Memory B cell (primary cell): ENCODE results near the gene TMED8.
A peak's percentile ranks its signal among the peaks of the same experiment; 100 is the strongest.

Experiments
- ATAC-seq: fragments of 150-1000 bp; cut with Tn5 transposase; 2 replicates; pipeline ENCODE4 v1.10.0; 2021; ENCODE audit warnings: low read depth, mild to moderate bottlenecking, moderate library complexity
- DNase-seq, 2 donors: peaks; one replicate each; pipeline ENCODE4 v3.0.0; 2022; ENCODE audit warnings: low spot score in 2 of 2
- H3K27ac Mint-ChIP-seq: one replicate; pipeline ENCODE4 v1.8.0; 2022; ENCODE audit warnings: mild to moderate bottlenecking, moderate library complexity, mixed read lengths
- H3K27me3 Mint-ChIP-seq: one replicate; pipeline ENCODE4 v1.8.0; 2022; ENCODE audit warnings: mixed read lengths
- H3K36me3 Mint-ChIP-seq: one replicate; pipeline ENCODE4 v1.8.0; 2022; ENCODE audit warnings: mild to moderate bottlenecking, mixed read lengths
- H3K4me1 Mint-ChIP-seq: one replicate; pipeline ENCODE4 v1.8.0; 2022; ENCODE audit warnings: mixed read lengths
- H3K4me3 Mint-ChIP-seq: one replicate; pipeline ENCODE4 v1.8.0; 2022; ENCODE audit warnings: mild to moderate bottlenecking, moderate library complexity, mixed read lengths
- H3K9me3 Mint-ChIP-seq: one replicate; pipeline ENCODE4 v1.8.0; 2022; ENCODE audit warnings: mixed read lengths

Gene TMED8

DNA sequence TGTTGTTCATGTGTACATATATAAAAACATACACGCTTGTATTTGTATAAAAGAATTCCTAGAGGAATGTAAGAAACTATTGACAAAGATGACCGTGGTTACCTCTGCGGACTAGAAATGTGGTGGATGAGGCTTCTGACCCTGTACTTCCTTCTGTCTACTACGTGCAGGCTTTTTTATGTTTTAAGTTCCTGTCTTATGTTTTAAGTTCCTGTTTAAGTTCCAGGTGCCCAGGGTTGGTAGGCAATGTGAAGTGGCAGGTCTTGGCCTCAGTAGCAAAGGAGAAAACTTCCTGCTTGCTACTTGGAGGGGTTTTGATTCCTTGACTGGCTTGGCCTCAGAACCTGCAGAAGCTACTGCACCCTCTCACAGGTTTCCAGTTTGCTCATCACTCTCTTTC is 67.8 kb downstream of the TMED8 start:
- DNase-seq: no peak
- ATAC-seq: peak; percentile 62
- Mint-ChIP-seq H3K4me1 (peaks cover 3% of the 10 kb centered on the region), H3K9me3 (no peaks in the 10 kb centered on the region), H3K27ac (no peak overlapping the region), H3K27me3 (no peaks in the 10 kb centered on the region), H3K36me3 (peaks cover 9% of the 10 kb centered on the region), H3K4me3 (no peak overlapping the region)

GRCh38 chr14:77306851-77307496 is 69.9 kb downstream of the TMED8 start:
- Mint-ChIP-seq H3K9me3 (no peaks in the 10 kb centered on the region), H3K4me3 (no peak overlapping the region)
- no peak for ATAC-seq

DNA sequence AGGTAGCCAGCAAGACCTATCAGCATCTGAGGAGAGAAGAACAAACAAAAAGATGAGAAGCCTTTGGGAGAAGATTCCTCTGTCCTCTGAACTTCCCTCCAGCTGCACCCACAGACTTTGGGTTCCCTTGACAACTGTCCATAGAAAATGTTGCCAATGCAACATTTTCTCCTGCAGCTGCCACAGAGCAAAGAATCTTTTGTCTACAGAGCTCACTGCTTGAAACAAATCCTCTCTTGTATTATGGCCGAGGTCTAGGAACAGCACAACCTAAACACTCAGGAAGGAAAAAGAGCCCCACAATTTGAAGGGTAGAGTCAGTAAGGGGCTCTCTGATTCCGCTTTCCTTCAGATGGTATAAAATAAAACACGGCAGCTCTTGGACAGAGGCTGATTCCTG is 70.5 kb downstream of the TMED8 start:
- DNase-seq (no peak), ATAC-seq (no peak)
- no peaks in the 10 kb centered on the region for H3K9me3 Mint-ChIP-seq
- H3K27me3 Mint-ChIP-seq: no peaks in the 10 kb centered on the region
- H3K4me1 Mint-ChIP-seq: peaks cover 3% of the 10 kb centered on the region
- peak overlapping the region; percentile 26 for H3K27ac Mint-ChIP-seq
- peaks cover 14% of the 10 kb centered on the region for H3K36me3 Mint-ChIP-seq
- no peak overlapping the region for H3K4me3 Mint-ChIP-seq

More at GRCh38 chr14:77306851-77307496, 69.9 kb downstream of the TMED8 start:
- peaks cover 14% of the 10 kb centered on the region for H3K36me3 Mint-ChIP-seq
- no peak for DNase-seq
- H3K27me3 Mint-ChIP-seq: no peaks in the 10 kb centered on the region
- peak overlapping the region; percentile 26 for H3K27ac Mint-ChIP-seq
- H3K4me1 Mint-ChIP-seq: peaks cover 3% of the 10 kb centered on the region

DNA sequence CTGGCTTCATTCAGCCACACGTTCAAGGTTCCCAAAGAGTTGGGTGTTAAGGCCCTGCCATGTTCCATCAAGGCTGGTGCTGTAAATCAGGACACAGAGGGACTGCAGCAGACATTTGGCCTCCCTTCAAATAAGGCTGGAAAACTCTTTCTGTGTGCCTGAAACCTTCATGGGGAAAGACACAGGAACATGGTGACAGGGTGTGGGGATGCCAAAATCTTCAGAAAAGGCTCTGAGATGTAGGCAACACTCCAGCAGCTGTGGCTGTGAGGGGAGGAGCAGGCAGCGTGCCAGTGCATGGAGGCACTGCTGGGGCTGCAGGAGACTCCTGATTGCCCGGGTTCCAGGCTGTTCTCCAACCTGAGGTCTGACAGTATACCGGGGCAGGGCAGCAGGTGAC is 71.2 kb downstream of the TMED8 start:
- Mint-ChIP-seq H3K4me1 (peaks cover 3% of the 10 kb centered on the region), H3K27me3 (no peaks in the 10 kb centered on the region), H3K9me3 (no peaks in the 10 kb centered on the region), H3K27ac (no peak overlapping the region), H3K4me3 (no peak overlapping the region), H3K36me3 (peaks cover 11% of the 10 kb centered on the region)
- ATAC-seq: no peak
- DNase-seq: no peak

- Mint-ChIP-seq H3K9me3 (no peaks in the 10 kb centered on the region), H3K4me3 (no peak overlapping the region), H3K27me3 (no peaks in the 10 kb centered on the region), H3K4me1 (no peaks in the 10 kb centered on the region), H3K36me3 (peaks cover 12% of the 10 kb centered on the region), H3K27ac (no peak overlapping the region)
- no peak for ATAC-seq
- DNase-seq: no peak
Measured at GRCh38 chr14:77303417-77304156, 73.3 kb downstream of the TMED8 start.

DNA sequence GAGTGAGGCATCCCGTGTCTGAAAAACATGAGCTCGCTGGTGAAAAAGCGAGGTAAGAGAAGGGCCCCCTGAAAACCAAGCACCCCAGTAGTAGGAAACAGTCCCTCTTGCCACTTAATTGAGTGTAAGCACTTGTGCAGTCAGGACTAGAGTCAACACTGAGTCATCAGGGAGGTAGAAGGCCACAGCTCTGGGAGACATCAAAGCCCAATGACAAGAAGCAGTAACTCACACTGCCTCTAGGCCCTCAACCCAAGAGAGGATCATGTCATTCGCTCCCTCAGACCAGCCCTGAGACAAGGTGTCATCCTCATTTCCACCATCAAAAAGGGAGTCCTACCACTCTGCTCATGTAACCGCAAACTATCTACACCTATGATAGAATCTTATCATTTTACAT is 74.0 kb downstream of the TMED8 start:
- no peak overlapping the region for H3K27ac Mint-ChIP-seq
- H3K4me1 Mint-ChIP-seq: no peaks in the 10 kb centered on the region
- H3K27me3 Mint-ChIP-seq: no peaks in the 10 kb centered on the region
- peaks cover 18% of the 10 kb centered on the region for H3K36me3 Mint-ChIP-seq
- DNase-seq (no peak), ATAC-seq (no peak)
- no peaks in the 10 kb centered on the region for H3K9me3 Mint-ChIP-seq
- no peak overlapping the region for H3K4me3 Mint-ChIP-seq

DNA sequence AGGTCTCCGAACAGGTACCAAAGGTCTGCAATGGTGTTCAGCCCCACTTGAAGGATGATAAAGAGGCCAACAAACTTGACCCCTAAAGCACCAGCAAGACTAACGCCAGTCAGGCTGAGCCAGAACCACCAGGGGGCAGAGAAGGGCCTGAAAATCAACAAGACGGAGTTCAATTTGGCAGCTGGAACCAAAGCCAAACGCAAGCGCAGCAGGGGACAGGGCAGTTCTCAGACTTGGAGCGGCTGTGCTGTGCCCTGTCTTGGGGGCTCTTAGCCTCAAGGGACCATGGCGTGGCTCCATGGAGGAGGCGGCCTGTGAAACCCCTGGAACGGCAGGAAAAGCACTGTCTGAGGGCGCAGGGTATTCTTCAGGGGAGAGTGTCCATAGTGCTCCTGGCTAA is 75.8 kb downstream of the TMED8 start:
- H3K27ac Mint-ChIP-seq: no peak overlapping the region
- no peak overlapping the region for H3K4me3 Mint-ChIP-seq
- H3K9me3 Mint-ChIP-seq: no peaks in the 10 kb centered on the region
- peaks cover 28% of the 10 kb centered on the region for H3K36me3 Mint-ChIP-seq
- no peaks in the 10 kb centered on the region for H3K4me1 Mint-ChIP-seq
- H3K27me3 Mint-ChIP-seq: no peaks in the 10 kb centered on the region
- DNase-seq: peak; percentile 47 to 67
- peak; percentile 66 for ATAC-seq

DNA sequence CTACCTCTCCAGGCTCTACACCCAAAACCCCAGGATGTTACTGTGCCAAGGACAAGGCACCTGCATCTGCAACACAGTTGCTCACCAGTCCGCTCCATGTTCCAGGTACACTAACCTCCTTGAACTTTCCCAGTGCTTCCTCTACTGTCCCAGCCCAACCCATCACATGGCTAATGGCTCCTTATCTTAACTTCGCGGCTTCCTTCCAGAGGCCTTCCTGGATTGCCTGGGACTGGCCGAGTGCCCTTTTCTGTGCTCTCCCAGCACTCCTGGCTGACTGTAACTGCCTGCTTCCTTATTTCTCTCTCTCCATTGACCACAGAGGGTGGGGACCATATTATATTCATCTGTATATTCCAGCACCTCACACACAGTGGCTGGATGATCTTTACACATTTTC is 77.1 kb downstream of the TMED8 start:
- no peak for DNase-seq
- no peak for ATAC-seq
- H3K9me3 Mint-ChIP-seq: no peaks in the 10 kb centered on the region
- H3K27me3 Mint-ChIP-seq: no peaks in the 10 kb centered on the region
- peaks cover 31% of the 10 kb centered on the region for H3K36me3 Mint-ChIP-seq
- H3K4me1 Mint-ChIP-seq: no peaks in the 10 kb centered on the region
- no peak overlapping the region for H3K27ac Mint-ChIP-seq
- H3K4me3 Mint-ChIP-seq: no peak overlapping the region

DNA sequence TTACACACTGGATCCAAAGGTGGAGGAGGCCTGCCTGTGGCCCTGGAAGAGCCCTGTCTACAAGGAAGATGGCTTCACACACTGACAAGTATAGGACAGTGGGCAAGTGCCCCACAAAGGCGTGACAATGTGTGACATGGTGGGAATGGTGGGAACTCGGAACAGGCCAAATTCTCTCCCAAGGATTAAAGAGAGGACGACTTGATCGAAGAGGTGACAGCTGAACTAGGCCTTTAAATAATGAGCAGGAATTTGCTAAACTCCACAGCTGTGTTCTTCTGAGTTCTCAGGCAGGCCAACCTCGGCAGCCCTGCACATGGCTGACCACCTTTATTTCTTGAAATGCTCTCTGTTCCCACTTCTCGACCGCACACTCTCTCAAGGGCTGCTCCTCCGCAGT is 80.0 kb downstream of the TMED8 start:
- ATAC-seq: no peak
- no peak overlapping the region for H3K4me3 Mint-ChIP-seq
- no peaks in the 10 kb centered on the region for H3K4me1 Mint-ChIP-seq
- H3K27me3 Mint-ChIP-seq: no peaks in the 10 kb centered on the region
- H3K36me3 Mint-ChIP-seq: peaks cover 25% of the 10 kb centered on the region
- H3K27ac Mint-ChIP-seq: no peak overlapping the region
- H3K9me3 Mint-ChIP-seq: no peaks in the 10 kb centered on the region
- DNase-seq: no peak

DNA sequence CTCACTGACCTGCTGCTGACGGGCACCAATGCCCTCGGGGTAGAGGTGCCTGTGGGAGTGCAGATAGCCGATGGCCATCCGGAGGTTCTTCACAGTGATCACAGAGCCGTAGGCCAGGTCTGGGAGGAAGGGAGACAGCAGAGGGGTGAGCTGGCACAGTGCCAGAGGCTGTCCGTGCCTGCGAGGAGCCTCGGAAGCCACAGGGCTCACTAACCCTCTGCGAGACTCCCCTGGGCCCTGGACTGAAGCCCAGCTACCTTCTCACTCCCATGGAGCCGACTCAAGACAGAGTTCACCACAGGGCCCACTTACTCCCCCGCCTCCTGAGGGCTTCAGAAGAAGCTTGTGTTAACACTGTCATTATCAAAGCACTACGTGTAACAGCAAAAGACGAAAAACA is 80.7 kb downstream of the TMED8 start:
- H3K27me3 Mint-ChIP-seq: no peaks in the 10 kb centered on the region
- no peaks in the 10 kb centered on the region for H3K9me3 Mint-ChIP-seq
- no peaks in the 10 kb centered on the region for H3K4me1 Mint-ChIP-seq
- ATAC-seq (no peak), DNase-seq (no peak)
- no peak overlapping the region for H3K4me3 Mint-ChIP-seq
- no peak overlapping the region for H3K27ac Mint-ChIP-seq
- H3K36me3 Mint-ChIP-seq: peaks cover 25% of the 10 kb centered on the region

DNA sequence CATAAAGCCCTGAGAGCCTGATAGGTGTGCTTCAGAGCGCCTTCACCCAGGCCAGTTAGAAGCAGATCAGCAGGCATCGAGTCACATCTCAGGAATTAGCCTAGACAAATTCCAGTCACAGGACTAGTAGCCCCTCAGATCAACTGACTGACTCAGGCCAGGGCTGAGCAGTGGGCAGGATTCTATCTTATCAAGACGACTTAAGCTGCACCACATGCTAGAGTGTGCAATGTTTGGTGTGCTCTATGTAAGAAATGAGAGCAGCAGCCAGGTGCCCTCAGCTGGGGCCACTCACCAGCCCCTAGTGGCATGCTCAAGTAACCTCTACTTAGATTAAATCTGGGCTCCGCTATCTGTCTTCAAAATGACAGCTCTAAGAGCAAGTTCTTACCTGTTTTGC is 86.2 kb downstream of the TMED8 start:
- DNase-seq (no peak), ATAC-seq (no peak)
- Mint-ChIP-seq H3K4me1 (no peaks in the 10 kb centered on the region), H3K9me3 (no peaks in the 10 kb centered on the region), H3K4me3 (no peak overlapping the region), H3K27me3 (no peaks in the 10 kb centered on the region), H3K36me3 (peaks cover 22% of the 10 kb centered on the region), H3K27ac (no peak overlapping the region)

DNA sequence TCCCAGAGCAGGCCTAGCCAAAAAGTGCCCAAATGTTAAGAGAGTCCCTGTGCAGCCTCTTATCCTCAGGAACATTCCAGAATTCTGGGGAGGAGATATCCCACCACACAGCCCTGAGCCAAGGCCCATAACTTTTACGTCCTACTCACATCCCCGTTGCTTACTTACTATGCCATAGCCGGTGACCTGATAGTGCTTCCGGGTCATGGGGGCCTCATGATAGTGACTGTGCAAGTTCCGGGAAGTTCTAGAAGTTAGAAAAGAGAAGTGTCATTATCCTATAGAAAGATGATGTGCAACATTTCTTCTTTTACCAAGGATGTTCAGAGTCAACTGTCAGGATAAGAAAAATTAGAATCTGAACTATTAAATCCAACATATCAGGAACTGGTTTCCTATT is 90.3 kb downstream of the TMED8 start:
- H3K4me3 Mint-ChIP-seq: no peak overlapping the region
- DNase-seq: no peak
- H3K36me3 Mint-ChIP-seq: peaks cover 40% of the 10 kb centered on the region
- ATAC-seq: no peak
- no peak overlapping the region for H3K27ac Mint-ChIP-seq
- no peaks in the 10 kb centered on the region for H3K4me1 Mint-ChIP-seq
- no peaks in the 10 kb centered on the region for H3K27me3 Mint-ChIP-seq
- no peaks in the 10 kb centered on the region for H3K9me3 Mint-ChIP-seq
